ENCODE data around the gene BTG4. TPM values are rescaled to one million over a fixed set of nuclear protein-coding genes. Genes with fewer than 3 reads are reported as not detected.
A peak's percentile ranks its signal among the peaks of the same experiment; 100 is the strongest.

The BTG4 gene
- total RNA-seq, 1 experiment from 2014 or later, result not detected

GRCh38 chr11:111445586-111445985 is 66.6 kb downstream of the BTG4 start:
- intact Hi-C loops (cut with micrococcal nuclease), result no loop called here
- Histone ChIP-seq H3K27me3 (ENCODE audit: insufficient read depth, low read length) (no peaks in the 10 kb centered on the region), H3K9me3 (ENCODE audit: control insufficient read depth in 1 of 2, insufficient read depth in 1 of 2, low read depth in 1 of 2, low read length in 2 of 2) (no peaks in the 10 kb centered on the region), H2AFZ (ENCODE audit: low read depth, low read length, poor library complexity, severe bottlenecking) (no peak overlapping the region), H3K4me1 (ENCODE audit: control insufficient read depth in 1 of 2, insufficient read depth in 2 of 2, low read length in 2 of 2) (peaks cover 0 to 7% of the 10 kb centered on the region in 2 experiments; a peak in 2 of 4 replicates), H4K20me1 (ENCODE audit: insufficient read depth) (no peaks in the 10 kb centered on the region), H3K79me2 (ENCODE audit: insufficient read depth, low read length) (no peaks in the 10 kb centered on the region), H3K4me2 (ENCODE audit: low read length) (no peak overlapping the region), H3K27ac (ENCODE audit: low read depth, low read length) (no peak overlapping the region), H3K9ac (ENCODE audit: low read length) (no peak overlapping the region), H3K9me2 (ENCODE audit: insufficient read depth) (no peaks in the 10 kb centered on the region), H3K4me3 (replicated peaks in 1 of 2; ENCODE audit: low read depth in 1 of 2, low read length in 2 of 2) (no peak overlapping the region), H3K36me3 (ENCODE audit: control insufficient read depth in 1 of 2, insufficient read depth in 2 of 2, low read length in 2 of 2) (no peaks in the 10 kb centered on the region)
- TF ChIP-seq EZH2 (IDR thresholded peaks at IDR 0.05) (no peak), FOSL1 (IDR thresholded peaks at IDR 0.05; ENCODE audit: low read depth) (no peak)
- no TSS peak for BruUV-seq (replicated peaks)
- ATAC-seq (no peak), DNase-seq (ENCODE audit: low read depth, low spot score) (no peak)
- ChIA-PET POLR2A (no interaction called here), CTCF (interaction anchor here (0.7 to 1.8 kb wide), 6 partner anchors 8 to 1244 kb away, joined by 3 to 6 read pairs (median 4); no protein-coding TSS in a partner anchor), RAD21 (ENCODE audit: low non-redundant PET in 1 of 2, low total read pairs in 2 of 2, uncharacterized antibody in 2 of 2, unreplicated experiment in 2 of 2) (no interaction called here)

MicroRNAs within 50 kb of the gene (microRNA counts, 767-probe panel; counts per million panel counts)
- not detected for microRNA hsa-miR-34b-3p
- microRNA hsa-miR-34c-3p, result not detected
- microRNA hsa-miR-34c-5p, result not detected

Small RNA genes lying within 50 kb of the gene (microRNA-seq; reads per million reads assigned to microRNA genes)
- gene MIR34B (ENCODE audit: borderline number of aligned reads) (not detected), gene MIR34C (ENCODE audit: borderline number of aligned reads) (7.3 reads per million, percentile 20 among the genes with 10 or more reads in this experiment)

Other genes starting within 250 kb of the BTG4 start
- gene POU2AF3, start 213.8 kb downstream of the BTG4 start, total RNA-seq (2021; ENCODE audit: unreplicated experiment), result not detected
- gene POU2AF1, start 133.1 kb downstream of the BTG4 start, total RNA-seq (2021; ENCODE audit: unreplicated experiment), result 0.17 TPM
- gene HOATZ, start 2.4 kb upstream of the BTG4 start, total RNA-seq (2021; ENCODE audit: unreplicated experiment), result not detected
- gene LAYN, start 28.3 kb upstream of the BTG4 start, total RNA-seq (2021; ENCODE audit: unreplicated experiment), result not detected
- 13.0 TPM for gene SIK2, start 90.1 kb upstream of the BTG4 start, total RNA-seq (2021; ENCODE audit: unreplicated experiment)

Data from HCT116 (cell line).